Stimulated activated CD4-positive, alpha-beta T cell treated with anti-CD3 and anti-CD28 coated beads, Interleukin-15, amount 100 ng/mL, for 48 hours (primary cell): Measurements from ENCODE around the gene NIPAL4.
A peak's percentile ranks its signal among the peaks of the same experiment; 100 is the strongest.
"Not testable (repeated sequence)": the region's sequence is repeated elsewhere in the genome, so short reads cannot be mapped to it uniquely, and the experiment has no call there.

Experiments
- DNase-seq, 2 donors: peaks; one replicate each; pipeline ENCODE4 v3.0.0-alpha.2; 2020; ENCODE audit warnings: low read depth in 2 of 2

Gene NIPAL4

DNA sequence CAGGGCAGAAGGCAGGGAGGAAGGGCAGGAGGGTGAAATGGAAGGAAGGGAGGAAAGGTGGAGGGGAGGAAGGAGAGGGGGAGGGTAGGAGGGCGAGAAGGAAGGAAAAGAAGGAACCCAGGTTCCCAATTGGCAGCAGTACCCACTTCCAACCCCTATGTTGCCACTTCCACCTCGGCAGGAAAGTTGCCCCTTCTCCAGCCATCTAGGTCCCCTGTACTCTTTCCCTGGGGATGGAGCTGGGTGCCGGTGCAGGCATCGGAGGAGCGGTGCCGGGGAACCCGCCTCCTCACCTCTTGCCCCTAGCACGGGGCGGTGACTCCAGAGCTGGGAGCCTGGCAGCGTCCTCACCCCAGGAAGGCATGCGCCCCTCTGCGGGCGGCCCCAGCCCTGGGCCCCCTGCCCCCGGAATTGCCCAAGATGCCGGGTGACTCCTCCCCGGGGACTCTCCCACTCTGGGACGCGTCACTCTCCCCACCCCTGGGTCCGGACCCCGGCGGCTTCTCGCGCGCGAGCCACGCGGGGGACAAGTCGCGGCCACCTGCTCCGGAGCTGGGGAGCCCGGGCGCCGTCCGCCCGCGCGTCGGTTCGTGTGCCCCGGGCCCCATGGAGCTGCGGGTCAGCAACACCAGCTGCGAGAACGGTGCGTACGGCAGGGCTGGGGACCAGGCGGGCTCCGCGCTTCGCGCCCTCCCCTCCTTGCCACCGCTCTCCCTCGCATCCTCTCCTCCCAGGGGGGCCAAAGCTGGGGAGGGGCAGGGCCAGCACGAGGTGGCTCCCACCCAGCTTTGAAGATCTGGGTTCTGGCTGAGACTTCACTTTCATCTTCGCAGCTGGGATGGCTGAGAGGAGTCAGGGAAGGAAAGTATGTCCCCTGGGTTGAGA, at the start of gene NIPAL4:
Gene NIPAL4 (plus strand): TSS at position 499 of the 885 bp plus-strand sequence. CDS start 108 bp downstream, at position 607.
- peak; percentile 9 to 25 for DNase-seq

DNA sequence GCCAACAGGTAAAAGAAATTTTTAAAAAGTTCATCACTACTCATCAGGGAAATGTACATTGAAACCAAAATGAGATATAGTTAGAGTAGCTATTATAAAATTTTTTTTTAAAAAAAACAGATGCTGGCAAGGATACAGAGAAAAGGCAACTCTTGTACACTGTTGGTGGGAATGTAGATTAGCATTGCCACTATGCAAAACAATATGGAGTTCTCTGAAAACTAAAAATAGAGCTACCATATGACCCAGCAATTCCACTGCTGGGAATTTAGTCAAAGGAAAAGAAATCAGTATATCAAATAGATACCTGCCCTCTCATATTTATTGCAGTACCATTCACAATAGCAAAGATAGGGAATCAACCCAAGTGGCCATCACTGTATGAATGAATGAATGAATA, 44.2 kb upstream of the NIPAL4 start:
- DNase-seq: no peak

DNA sequence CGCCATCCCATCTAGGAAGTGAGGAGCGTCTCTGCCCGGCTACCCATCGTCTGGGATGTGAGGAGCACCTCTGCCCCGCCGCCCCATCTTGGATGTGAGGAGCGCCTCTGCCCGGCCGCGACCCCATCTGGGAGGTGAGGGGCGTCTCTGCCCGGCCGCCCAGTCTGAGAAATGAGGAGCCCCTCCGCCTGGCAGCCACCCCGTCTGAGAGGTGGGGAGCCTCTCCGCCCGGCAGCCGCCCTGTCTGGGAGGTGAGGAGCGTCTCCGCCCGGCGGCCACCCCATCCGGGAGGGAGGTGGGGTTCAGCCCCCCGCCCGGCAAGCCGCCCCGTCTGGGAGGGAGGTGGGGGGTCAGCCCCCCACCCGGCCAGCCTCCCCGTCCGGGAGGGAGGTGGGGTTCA, 40.5 kb upstream of the NIPAL4 start:
- not testable (repeated sequence) for DNase-seq

DNA sequence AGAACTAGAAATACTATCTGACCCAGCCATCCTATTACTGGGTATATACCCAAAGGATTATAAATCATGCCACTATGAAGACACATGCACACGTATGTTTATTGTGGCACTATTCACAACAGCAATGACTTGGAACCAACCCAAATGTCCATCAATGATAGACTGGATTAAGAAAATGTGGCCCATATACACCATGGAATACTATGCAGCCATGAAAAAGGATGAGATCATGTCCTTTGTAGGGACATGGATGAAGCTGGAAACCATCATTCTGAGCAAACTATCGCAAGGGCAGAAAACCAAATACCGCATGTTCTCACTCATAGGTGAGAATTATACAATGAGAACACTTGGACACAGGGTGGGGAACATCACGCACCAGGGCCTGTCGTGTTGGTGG, 30.1 kb upstream of the NIPAL4 start:
- DNase-seq: not testable (repeated sequence)

DNA sequence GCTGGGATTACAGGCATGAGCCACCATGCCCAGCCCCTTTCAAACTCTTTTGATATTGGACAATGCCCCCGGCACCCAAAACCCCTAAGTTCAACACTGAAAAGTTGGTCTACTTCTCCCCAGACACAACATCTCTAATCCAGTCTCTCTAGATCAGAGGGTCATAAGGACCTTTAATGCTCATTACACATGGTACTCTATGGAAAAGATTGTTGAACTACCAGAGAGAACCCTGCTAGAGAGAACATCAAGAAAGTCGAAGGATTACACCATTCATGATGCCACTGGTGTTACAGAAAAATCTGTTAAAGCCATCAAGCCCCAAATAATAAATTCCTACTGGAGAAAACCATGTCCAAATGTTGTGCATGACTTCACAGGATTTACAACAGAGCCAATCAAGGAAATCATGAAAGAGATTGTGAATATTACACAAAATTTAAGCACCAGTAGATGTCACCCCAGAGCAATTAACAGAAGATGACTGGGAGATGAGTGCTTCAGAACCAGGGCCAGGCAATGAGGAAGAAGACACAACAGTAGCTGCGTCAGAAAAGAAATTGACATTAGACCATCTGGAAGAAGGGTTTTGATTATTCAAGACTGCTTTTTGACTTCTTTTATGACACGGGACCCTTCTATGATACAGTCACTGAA, 28.3 kb upstream of the NIPAL4 start:
- DNase-seq: peak in 1 of 2 donors; percentile 5

DNA sequence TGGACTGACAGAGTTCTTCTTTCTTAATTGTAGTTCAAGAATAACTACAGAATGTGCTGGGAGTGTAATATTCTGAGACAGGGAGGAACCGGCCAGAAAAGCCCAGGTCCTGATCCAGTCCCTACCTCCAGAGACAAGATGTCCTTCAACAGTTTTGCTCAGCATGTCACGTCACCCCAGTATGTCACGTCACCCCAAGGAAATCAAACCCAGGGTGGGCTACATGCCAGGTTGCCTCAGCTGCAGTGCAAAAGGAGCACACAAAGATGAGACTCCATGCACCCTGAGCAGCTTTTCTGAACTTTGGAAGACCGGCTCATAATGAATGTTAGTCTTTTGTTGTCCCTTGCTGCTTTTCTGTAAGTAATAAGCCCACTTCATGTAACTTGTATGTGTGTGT, 25.9 kb upstream of the NIPAL4 start:
- DNase-seq: no peak

DNA sequence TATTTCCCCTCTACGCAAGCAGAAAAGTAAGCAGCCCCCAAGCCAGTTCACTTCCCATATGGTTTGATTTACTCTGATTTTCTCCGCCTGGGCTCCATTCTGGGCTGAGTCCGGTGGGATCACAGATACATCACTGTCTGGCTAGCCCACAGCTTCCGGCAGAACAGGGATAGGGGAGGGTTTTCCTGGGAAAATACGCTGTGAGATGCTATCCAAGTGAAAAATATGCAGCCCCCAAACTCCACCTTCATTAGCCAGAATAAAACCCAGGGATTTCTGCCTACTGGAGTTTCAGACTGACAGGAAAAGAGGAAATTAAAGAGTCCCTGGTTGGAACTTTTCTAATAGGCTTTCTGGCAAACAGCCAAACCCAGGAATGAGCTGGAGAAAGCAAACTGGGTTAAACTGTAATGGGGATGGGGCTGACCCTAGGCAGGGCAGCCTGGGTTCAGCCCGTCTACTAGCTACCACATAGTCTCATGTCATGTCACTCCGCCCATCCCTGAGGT, 16.9 kb upstream of the NIPAL4 start:
- DNase-seq: no peak

DNA sequence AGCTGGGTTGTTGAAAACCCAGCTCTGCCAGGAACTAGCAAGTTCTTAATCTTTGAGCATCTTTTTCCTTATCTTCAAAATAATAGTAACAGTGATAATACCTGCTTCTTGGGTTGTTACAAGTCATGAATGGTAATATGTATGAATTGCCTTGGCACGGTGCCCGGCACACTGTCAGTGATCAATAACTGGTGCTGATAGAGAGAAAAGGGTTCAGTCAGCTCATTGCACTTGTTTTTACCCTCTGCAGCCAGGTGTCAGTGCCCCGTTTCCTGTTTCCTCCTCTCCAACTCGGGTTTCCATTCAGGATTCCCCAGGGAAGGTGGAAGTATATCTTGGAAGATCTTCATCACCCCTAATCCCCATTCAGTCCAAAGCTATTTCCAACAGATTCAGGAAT, 15.8 kb upstream of the NIPAL4 start:
- no peak for DNase-seq

DNA sequence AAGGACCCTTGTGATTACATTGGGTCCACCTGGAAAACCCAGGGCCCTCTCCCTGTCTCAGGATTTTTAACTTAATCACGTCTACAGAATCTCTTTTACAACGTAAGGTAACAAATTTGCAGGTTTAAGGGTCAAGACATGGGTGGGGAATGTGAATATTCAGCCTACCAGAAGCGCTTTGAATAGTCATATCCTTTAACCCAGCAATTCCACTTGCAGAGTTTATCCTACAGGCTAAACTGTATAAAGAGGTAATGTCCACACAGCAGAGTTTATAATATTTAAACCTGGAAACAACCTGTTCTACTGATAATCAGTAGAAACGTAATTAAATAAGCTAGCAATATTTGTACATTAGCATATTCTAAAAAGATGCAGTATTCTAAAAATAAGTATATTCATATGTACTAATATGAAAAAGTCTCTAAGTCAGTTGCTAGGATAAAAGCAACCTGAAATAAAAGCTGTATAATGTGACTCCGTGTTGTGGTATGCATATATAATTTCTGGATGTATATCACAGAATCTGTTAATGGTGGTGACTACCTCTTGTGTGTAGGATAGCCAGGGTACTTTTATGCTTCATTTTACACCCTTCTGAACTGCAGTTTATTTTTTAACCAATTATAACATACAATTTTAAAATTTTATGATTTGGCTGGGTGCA, 14.1 kb upstream of the NIPAL4 start:
- DNase-seq: no peak

DNA sequence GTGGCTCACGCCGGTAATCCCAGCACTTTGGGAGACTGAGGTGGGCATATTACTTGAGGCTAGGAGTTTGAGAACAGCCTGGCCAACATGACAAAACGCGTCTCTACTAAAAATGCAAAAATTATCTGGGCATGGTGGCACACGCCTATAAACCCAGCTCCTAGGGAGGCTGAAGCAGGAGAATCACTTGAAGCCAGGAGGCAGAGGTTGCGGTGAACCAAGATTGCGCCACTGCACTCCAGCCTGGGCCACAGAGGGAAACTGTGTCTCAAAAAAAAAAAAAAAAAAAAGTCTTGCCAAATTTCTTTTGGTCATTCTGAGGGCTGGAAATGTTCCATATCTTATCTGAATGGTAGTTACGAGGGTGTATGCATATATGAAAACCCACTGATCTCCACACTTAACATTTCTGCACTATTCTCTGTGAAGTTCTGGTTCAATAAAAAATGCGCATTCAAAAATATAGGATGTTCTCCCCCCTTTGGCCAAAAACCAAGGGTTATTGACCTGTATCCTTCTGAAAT, 13.5 kb upstream of the NIPAL4 start:
- DNase-seq: no peak

DNA sequence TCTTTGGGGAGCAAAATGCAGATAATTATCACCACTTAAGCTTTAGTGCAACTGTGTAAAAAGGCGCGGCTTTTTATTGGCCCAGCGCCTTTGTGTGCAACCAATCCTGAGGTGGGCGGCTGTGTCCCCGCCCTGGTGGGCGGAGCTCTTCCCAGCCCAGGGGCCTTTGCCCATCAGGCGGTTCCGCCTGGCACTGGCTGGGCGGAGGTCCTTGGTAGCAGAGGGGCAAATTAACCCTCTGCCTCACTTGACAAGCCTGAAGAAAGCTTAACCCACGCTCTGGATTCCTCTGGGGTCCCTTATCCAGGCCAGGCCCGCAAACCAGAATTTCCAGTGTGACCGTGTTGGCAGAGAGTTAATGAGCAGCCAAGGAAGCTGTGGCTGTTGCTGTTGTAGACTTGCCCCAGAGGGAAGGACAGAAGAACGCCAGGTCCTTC, 12.8 kb upstream of the NIPAL4 start:
- DNase-seq: no peak

DNA sequence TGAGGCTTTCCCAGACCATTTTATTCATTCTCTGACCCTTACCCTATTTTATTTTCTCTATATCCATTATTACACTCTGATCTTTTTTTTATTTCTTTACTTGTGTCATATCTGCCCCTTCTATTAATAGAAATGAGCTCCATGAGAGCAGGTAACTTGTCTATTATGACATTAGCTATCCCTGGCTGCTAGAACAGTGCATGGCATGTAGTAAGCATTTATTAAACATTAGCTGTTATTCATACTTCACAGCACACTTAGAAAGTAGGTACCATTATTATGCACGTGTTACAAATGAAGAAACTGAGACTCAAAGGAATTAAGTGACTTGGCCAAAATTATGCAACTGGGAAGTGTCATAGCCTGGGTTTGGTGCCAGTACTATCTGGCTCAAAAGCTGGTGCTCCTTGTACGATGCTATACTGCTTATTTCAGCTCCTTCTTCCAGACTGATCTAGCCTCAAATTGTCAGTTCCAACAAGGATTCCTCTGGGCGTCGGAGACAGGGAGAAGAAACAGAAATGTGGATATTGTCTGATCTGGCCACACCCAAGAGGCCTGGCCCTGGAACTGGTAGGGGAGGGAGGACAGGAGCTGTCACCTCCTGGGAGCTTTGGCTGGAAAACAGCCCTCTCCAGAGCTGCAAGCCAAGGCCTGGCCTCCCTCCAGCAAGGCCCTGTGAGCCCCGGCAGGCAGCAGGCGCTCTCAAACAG, 10.8 kb upstream of the NIPAL4 start:
- no peak for DNase-seq

DNA sequence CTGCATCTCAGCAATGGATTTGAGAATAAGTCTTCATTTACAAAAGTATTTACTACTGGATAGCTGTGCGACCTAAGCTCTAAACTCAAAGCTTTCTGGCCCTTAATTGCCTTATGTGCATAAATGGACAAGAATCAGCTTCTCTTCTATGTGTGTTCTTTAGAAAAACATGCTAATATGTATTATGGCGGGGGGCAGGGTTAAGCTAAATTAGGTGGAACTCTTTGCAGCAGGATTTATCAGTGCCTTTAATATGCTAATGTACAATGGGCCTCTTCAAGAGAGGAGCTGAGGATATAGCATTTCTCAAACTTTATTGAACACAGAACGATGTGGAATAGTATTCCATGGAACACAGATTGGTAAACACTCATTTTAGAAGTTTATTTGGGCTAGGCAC, 10.0 kb upstream of the NIPAL4 start:
- DNase-seq: no peak

DNA sequence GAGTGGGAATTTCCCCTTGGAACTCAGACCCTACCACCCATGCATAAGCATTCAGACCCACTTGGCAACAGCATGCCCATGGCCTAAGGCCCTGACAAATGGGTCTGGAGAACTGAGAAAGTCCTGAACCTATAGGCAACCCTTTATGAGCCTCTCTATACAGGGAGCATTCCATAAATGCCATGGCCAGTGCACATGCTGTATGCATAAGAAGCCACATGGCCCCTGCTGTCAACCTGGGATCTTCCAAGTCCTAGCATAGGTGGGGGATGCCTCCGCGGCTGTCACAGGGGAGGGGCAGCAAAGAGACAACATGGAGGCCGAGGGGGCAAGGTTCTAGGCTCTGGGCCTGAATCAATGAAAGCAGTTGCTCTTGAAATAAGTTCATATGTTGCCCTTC, 8.2 kb upstream of the NIPAL4 start:
- no peak for DNase-seq

DNA sequence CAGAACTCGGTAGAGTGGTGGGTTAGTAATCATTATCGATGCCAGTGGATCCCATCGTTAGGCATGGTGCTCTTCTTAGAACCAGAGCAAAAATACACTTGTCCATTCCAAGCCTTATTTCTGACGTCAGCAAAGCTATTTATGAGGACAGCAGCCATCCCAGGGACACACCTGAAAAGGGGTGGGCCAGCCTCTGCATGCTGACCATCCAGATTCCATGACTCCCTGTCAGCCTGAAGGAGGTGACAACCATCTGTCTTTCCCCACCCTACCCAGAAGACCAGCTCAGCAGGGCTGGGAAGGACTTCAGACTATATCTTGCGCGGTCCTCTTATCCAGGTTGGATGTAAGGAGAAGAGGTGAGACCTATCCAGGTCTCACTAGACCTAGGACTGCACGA, 5.7 kb upstream of the NIPAL4 start:
- no peak for DNase-seq

DNA sequence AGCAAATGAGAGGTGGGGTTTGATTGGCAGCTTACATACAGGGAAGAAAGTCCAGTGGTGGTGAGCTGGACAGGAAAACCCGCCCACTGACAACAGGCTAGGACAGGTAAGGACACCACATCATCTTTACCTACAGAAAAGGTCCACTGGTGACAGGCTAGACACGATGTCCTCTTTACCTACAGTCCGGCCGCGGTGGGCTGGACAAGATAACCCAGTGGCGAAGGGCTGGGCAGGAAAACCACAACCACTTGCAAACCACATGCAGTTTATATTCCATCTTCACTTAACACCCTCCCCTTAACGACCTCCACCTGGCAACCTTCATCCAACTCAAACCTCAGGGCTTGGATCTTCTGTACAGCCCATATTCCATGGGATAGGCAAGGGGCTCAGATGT, 5.0 kb upstream of the NIPAL4 start:
- no peak for DNase-seq

DNA sequence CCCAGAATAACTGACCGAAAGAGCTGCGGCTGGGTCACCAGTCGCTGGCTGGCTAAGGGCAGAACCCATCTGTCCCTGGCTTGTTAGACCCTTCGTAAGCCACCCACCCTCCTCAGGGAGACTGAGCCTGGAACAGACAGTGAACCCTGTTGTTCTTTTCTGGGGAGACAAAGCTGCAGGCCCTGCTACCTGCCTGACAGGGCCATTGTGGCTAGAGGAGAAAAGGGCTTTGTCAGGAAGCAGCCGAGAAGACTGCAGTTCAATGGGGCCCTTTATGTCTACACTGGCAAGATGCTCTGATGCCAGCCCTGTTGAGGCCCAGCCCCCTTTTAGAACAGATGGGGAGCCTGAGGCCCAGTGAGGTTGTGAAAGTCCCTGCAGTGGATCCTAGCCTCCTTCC, 3.7 kb upstream of the NIPAL4 start:
- no peak for DNase-seq

DNA sequence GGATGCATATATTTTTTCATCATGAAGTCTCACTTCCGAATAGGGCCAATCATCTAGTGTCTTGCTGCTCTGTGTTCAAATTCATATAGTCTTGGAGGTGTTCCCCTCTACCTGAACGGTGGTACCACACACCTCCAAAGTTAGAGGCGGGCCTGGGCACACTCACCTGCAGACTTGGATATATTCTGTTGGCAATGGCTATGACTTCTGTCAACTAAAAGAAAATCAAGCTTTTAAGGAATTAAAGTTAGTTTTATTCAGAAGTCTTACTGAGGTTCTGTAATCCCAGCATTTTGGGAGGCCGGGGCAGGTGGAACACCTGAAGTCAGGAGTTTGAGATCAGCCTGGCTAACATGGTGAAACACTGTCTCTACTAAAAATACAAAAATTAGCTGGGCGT, 2.6 kb upstream of the NIPAL4 start:
- DNase-seq: no peak

DNA sequence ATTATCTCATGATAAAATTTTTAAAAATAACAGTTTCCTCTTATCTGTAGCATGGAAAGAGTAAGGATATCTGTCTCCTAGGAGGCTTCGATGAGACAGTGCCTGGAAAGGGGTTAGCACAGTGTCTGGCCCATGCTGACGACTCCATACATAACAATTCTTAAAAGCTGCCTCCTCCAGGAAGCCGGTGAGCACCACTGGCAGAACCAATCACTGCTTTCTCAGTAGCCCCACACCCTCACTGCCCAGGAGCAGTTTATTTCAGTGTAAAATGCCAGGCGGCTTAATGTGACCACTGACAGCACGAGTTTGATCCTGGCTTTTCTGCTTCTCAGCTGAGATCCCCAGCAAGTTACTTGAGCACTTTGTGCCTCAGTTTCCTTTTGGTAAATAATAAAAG, 1.2 kb upstream of the NIPAL4 start:
- DNase-seq: no peak

DNA sequence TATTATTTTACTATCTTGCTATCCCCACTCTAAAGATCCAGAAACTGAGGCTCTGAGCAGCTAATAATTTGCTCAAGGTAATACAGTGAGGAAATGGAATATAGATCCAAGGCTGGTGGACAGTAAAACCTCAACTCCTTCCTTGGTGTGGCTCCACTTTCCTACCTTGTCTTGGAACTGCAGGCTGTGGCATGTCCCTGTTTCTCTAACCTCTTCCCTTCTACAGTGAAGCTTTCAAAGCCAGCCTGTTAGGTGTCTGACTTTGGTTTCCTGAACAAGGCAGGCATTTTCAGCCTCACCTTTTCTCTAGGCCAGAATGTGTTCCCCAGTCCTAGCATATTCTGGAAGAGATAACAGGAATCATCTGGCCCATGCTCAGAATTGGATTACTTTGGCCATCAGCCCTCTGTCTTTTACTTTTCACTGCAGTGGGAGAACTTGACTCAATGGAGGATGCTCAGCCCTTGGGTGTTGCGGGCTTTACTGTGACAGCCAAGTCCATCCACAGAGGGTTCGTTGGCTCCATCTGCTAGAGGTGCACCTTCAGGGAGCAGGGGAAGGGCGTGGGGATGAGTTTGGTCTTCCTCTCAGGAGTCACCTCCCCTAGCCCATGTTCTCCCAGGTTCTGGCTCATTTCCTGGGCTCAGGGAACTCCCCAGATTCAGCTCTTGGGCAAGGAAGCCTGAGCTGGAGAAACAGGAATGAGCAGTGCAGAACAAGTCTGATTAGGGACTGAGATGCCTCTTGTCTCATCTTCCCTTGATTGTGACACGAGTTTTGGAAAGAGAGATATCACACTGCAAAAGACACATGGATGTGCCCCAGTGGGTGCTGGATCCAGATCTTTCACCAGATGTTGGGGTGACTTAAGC, 1.1 kb downstream of the NIPAL4 start:
- DNase-seq: no peak

DNA sequence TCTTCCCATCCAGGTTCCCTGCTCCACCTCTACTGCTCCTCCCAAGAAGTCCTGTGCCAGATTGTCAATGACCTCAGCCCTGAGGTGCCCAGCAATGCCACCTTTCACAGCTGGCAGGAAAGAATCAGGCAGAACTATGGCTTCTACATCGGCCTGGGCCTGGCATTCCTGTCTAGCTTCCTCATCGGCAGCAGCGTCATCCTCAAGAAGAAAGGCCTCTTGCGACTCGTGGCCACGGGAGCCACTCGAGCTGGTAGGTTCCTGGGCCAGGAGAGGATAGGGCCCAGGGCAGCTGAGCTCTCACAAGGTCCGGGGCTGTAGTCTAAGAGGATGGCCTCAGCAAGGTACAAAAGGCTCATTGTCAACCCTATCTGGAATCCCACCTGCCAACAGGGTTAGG, 3.1 kb downstream of the NIPAL4 start:
- no peak for DNase-seq
